GM21528 (cell line): ENCODE data around the gene ZNF593OS.

Experiments used
- ATAC-seq: cut with Tn5 transposase; IDR thresholded peaks from one replicate; pipeline ENCODE4 v1.9.1; 2021; ENCODE audit warnings: mild to moderate bottlenecking, moderate library complexity; ENCODE audit not compliant: unreplicated experiment, low FRiP score

Gene ZNF593OS

DNA sequence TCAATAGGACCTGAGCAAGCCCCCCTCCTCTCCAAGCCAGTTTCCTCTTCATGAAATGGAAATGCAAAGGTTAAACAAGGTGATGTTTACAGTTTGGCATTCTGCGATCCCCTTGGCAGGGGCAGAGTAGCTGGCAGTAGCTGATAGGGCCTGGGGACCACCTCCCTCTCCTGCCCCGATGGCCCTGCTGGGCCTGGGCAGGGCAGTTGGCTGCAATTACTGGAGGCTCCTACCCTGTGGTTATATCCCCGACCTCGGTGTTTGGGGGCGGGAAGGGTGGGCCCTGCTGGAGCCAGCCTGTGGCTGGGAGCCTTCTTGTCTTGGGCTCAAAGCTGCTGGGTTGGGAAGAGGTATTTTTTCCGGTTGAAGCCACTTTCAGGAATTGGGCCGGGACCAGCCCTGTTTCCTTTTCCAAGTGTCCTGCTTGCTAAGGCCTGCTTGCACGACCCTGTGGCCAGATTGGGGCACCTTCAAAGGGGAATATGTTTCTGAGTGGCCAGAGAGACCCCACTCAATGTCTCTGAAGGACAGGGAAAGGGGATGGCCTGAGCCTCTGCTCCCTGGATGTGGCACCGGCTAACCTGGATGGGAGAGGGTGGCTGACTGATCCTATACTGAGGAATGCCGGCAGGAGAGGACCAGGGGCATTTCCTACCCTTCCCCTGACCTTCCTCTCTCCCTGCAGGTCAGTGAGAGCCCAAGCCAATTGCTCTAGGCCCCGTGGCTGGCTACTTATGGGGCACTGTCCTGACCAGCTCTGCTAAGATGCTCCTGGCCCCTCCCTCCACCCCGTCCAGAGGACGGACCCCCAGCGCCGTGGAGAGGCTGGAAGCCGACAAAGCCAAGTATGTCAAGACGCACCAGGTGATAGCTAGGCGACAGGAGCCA lies 10.9 kb downstream of the ZNF593OS start:
- no peak for ATAC-seq

DNA sequence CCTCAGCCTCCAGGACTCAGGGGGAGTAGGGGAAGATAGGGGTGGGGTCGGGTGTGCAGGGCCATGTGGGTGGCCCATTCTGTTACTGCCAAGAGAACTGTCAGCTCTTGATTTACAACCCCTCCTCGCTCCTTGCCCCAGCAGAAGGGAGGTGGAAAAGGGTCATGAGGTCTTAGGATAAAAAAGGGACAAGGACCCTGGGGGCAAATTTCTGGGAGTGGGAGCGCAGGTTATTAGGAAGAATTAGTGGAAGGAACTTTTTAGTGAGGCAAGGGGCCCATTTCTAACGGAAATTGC lies 11.9 kb downstream of the ZNF593OS start:
- ATAC-seq, result no peak

DNA sequence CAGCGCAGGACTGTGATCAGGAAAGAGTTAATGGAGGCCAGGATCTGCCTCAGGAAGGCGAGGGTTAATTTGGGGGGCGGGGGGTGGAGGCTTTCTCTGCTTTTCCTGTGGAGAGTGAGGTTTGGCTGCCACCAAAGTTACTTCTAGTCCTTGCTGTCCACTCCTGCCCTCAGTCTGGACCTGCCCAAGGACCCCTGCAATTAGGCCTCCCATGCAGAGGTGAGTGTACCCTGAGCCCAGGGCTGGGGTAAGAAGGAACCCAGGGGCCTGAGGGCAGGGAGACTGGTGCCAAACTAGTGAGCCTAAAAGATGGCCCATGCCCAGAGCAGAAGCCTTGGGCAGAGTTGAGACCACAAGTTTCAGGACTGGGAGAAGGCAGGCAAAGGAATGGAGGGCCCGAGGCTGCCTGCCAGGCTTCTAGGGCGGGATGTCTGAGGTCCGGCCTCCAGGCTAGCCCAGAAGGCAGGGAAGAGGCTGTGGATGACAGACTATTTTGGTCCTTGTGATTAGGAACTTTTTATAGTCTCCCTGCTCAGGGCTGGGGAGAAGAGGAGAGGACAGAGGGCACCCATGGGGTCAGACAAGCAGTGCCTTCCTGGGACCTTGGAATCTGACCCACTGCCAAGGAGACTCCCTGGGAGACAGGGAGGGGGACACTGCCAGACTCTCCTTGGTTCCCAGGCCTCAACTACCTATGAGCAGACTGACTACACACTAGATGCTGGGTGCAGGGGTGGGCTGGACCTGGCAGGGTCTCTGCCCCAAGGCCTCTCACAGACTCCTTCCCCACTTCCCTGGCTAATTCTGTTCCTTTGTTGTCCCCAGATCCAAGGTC lies 12.5 kb downstream of the ZNF593OS start, which contains the start of gene FAM110D:
Gene FAM110D, plus strand, starts transcription at position 172 of the 835 bp plus-strand sequence. CDS start 2,213 bp downstream, outside the sequence.
- no peak for ATAC-seq

DNA sequence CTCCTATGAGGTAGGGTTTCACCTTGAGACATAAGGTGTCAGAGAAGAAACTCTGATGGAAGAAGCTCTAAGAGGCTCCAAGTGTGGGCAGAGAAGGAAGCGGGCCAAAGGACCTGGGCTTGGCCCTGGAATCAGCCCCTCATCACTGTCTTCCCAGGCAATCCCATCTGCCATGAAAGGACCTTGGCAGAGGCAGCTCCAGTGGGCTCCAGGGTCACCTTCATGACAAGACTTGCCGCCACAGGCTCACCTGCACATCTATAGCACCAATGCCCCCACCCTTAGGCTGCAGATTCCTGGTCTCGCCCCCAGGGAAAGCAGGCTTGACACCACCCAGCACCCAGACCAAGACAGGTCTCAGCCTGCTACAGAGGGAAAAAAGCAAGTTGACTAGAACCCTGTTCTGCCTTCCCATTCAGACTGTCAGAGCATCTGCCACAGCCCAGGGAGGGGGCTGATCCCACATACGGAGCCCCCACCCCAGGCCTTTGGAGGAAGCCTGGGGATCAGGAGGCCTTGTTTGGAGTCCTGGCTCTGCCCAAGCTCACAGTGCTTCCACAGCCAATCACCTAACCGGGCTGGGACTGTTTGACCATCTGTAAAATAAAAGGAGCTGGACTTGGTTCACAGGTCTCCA lies 13.2 kb downstream of the ZNF593OS start:
- ATAC-seq, result no peak

DNA sequence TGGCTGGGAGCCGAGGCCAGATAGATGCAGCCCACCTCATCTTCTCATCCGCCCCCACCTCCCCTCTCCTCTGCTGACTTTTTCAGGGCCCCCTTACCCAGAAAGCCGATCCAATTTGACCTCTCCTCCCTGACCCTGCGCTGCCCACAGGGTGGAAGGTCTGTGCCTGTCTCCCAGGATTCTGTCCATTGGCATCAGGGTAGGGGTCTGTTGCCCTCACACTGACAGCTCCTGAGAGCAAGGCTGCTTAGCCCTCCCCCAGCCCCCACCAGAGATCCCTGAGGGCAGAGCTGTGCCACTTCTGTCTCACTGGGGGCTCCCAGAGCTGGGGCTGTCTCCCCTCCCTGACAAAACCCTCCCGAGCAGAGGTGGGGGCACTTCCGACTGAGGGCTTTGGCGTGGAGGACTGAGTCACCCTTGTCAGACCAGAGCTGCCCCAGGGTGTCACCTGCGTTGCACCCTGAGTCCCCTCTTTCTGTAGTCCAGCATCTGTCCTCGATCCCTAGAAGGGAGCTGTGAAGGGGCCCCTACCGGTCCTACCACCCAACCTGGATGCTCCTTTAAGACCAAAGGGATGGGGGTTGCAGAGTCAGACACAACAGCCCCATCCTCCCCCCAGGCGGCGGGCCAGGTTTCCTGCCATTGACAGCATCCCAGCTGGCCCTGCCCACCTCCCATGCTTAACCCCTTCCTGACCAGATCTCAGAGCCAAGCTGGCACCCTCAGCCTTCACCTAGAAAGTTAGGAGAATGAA lies 15.2 kb downstream of the ZNF593OS start:
- no peak for ATAC-seq

DNA sequence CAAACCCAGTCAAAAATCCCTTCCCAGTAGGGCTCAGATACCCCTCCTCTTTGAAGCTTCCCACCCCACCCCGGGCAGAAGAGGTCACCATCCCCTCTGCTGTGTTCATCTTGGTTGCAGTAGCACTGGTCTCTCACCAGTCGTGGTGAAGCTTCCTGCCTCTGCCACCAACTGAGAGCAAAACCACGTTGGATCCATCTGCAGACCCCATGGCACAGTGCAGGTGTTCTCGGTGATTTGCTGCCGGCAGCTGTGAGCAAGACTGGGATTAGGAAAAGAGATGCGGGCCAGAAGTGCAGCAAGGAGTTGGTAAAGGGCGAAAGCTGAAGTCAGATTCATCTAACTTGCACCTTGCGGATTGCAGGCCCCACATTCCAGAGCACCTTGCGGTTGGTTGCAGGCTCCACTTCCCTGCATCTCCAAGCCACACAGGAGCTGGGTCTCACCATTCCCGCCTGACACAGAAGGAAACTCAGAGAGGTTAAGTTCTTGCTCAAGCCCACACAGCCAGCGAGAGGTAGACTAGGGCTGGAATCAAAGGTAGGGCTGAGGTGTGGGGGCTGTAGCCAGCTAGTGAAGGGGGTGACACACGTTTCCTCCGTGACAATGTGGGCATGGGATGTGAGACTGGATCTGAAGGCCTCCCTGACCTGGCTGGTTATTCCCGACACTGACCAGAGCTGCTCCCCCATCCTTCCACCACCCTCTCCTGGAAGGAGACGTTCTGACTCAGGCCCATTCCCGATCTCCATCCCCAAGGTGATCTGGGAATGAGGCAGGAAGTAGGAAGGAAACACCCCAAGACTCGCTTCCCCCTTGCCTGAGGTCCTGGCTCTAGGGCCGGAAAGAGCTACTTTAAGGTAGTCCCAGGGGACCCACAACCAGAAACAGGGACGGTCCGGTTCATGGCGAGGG lies 16.0 kb downstream of the ZNF593OS start:
- ATAC-seq, result no peak

DNA sequence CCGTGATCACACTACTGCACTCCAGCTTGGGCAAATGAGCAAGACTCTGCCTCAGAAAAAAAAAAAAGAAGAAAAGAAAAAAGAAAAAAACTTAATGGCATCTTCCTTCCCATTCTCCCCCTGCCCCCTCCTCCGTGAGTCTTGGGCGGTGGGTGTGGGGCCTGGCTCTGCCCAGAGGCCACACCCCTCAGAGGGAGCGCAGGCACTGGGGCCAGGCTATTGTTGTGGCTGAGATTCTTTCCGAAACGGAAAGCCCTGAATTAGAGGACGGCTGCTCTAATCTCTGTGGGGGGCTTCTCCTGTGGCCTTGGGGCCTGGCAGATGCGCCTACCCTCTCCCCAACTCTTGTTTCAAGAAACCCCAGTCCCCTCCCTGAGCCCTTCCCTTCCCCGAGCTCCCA lies 16.9 kb downstream of the ZNF593OS start:
- ATAC-seq, result no peak

DNA sequence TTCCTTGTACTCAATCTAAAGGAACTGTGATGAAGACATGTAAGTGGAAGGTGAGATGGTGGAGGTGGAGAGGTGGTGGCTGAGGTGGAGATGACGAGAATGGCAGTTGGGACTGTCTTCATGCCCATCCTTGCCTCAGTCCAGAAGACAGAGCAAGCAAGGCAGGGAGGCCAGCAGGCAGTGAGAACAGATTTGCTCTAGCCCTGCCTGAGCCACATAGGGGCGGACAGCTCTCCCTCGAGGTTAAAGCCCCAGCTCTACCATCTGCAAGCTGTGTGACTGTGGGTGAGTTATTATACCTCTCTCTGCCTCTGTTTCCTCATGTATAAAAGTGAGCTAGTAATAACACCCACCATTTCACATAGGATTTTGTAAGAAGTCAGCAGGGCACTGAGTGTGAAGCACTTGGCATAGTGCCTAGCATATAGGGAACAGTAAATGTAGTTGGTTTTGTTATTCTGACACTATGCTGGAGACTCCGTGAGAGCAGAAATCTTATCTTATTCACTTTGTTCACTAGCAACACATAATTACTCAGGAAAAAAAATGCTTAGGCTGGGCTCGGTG lies 17.6 kb downstream of the ZNF593OS start:
- no peak for ATAC-seq

DNA sequence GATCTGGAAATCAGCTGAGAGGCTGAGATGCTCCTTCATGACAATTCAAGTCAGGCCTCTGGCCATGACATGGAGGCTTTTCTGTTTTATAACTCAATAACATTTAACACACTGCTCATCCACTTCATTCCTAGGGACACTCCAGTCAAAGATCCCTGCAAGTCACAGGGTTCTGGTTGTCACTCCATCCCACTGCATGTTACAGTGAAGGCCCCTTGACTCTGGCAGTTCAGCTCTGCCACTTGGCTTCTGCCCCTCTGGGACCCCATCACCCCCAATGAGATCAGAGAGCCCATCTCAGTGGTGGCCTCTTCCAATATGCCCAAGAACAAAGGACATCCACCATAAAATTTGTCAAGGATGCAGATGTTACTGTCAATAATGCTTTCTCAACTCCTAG lies 22.7 kb downstream of the ZNF593OS start:
- ATAC-seq, result no peak

DNA sequence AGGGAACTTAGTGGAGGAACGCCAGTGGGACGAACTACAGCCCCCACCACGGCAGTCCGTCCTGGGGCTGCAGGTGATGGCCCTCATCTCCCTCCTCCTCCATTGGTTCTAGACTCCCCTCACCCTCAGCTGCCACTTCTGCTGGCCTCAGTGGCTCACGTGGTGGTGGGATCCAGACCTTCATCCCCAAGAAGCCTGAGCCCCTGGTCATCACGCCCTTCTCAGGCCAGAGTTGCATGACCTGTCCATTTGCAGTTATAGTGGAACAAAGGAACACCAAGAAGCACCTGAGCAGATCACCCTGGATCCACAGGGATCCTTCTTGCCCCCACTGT lies 25.7 kb downstream of the ZNF593OS start:
- no peak for ATAC-seq

DNA sequence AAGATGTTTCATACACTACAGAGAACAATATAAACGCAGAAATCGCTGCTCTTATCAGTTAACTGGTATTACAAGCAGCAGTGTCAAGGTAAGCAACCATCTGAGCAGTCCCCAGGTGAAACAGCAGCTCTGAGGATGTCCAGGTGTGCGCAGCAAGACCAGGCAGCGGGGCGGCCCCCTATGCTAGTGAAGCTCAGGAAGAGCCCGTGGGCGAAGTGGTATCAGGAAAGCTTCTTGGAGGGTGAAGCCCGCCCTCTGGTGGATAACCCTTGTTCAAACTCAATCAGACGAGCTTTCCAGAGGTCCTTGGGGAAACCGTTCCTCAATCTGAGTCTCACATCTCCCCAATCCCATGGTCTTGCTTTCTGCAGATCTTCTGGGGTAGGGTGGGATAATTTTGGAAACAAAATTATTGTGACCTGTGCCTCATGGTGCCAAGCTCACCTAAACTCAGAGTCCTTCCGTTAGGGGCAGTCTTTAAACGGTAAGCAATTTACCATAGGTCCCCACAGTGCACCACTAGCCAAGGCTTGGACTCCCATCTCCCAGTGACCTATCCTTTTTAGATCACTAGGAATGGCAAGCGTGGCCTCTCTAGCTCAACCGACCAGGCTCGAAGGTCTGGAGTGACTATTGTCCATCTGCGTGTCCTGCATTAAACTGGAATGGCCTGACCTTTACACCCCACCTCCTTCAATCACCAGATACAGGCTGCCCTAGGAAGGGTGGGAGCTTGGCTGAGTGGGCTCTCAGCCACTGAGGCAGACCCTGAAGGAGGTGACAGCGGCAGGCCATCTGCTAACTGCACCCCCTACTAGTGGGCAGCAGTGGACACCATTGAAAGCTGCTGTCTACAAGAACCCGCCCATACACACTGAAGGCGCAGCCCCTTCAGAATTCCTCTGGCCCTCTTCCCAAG lies 26.3 kb downstream of the ZNF593OS start:
- no peak for ATAC-seq

DNA sequence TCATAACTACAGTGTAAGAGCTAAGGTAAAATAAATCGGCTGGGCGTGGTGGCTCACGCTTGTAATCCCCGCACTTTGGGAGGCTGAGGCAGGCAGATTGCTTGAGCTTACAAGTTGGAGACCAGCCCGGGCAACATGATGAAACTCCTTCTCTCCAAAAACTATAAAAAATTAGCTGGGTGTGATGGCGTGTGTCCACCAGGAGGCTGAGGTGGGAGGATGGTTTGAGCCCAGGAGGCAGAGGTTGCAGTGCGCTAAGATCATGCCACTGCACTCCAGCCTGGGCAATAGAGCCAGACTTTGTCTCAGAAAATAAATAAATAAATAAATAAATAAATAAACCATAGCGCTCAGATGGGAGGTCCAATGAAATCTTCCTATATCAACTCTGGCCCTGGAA lies 29.5 kb downstream of the ZNF593OS start:
- ATAC-seq, result no peak

DNA sequence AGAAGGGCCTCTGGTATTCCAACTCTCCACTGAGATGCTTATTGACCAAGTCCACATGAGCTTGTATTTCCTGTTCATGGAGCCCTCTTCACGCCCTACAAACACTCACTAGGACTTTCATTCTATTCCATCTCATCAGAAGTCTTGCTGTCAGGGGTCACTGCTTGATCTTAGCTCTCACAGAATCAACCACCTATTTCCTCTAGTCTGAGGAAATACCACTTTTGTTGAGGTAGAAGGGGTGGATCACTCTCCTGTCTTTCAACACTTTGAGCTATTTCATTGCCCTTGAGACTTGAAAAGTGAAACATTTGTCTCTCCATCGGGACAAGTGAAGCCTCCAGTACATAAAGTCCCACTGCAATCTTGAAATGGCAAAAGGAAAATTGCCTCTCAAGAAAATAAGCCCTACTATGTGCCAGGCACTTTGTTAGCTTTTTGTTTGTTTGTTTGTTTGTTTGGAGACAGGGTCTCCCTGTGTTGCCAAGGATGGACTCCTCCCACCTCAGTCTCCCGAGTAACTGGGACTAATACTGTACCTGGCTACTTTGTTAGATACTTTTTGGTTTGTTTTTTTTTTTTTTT lies 32.6 kb downstream of the ZNF593OS start:
- no peak for ATAC-seq

DNA sequence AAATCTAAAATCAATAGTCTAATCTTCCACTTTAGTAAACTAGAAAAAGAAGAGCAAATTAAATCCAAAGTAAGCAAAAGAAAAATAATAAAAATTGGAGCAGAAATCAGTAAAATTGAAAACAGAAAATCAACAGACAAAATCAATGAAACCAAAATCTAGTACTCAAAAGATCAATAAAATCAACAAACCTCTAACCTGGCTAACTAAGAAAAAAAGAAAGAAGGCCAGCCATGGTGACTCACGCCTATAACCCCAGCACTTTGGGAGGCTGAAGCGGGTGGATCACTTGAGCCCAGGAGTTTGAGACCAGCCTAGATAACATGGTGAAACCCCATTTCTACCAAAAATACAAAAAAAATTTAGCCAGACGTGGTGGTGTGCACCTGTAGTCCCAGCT lies 37.2 kb downstream of the ZNF593OS start:
- ATAC-seq, result no peak

DNA sequence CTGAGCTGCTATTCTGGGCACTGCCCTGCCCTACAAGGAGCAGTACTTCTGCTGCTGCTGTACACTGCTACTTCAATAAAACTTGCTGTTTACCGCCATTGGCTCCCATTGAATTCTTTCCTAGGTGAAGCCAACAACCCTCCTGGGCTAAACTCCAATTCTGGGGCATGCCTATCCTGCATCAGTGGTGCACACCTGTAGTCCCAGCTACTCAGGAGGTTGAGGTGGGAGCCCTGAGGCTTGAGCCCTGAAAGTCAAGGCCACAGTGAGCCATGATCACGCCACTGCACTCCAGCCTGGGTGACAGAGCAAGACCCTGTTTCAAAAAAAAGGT lies 38.8 kb downstream of the ZNF593OS start:
- no peak for ATAC-seq

DNA sequence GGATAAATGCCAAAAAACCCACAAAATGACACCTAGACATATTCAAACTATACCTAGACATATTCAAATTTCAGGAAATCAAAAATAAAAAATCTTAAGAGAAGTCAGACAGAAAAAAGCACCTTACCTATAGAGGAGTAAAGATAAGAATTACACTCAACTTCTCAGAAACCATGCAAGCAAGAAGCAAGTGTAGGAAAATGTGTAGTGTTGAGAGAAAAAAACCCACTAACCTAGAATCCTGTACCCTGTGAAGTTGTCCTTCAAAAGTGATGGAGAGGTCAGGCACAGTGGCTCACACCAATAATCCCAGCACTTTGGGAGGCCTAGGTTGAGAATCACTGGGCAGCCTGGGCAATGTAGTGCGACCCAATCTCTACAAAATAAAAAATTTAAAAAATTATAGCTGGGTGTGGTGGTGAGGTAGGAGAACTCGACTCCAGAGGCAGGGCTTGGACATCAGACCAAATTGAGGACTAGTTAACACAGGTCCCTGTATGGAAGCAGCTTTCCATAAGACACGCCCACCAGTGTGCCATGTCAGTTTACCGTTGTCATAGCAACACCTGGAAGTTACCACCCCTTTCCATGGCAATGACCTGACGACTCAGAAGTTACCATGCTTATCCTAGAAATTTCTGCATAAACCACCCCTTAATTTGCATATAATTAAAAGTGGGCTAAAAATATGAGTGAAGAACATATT lies 39.4 kb downstream of the ZNF593OS start:
- no peak for ATAC-seq

DNA sequence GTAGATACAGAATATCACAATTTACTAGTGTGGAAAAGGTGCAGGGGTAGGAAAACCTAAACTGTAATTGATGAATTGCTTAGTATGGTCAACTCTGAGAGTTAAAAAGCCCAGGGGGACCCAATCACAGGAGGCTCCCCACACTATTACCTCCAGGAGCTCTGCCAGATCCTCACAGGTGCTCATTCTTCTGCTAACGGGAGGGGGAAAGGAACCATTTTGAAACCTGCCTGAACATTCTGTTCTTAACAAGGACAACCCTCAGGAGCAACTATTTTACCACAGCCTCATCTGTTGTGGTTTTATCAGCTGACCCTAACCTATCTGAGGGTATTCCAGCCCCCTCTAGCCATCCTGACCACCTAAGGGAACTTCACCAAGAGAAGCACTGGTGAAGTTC lies 40.9 kb downstream of the ZNF593OS start:
- no peak for ATAC-seq
